ENCODE results near the gene MPLKIP. TPM values are rescaled to one million over a fixed set of nuclear protein-coding genes. Genes with fewer than 3 reads are reported as not detected.
"Not testable (repeated sequence)": the region's sequence is repeated elsewhere in the genome, so short reads cannot be mapped to it uniquely, and the experiment has no call there.

The MPLKIP gene
- total RNA-seq: 10 to 100 TPM; 36.8 to 38.1 TPM

- Mint-ChIP-seq H3K36me3 (peaks cover 13% of the 10 kb centered on the region), H3K9me3 (no peaks in the 10 kb centered on the region), H3K4me3 (peak within 1 kb of the TSS; percentile 92), H3K4me1 (peaks cover 29% of the 10 kb centered on the region), H3K27me3 (no peaks in the 10 kb centered on the region), H3K27ac (peak within 1 kb of the TSS; percentile 96)
- DNase-seq: peak; percentile 86
These were observed at the start of gene MPLKIP, which contains the start of gene SUGCT for GRCh38 chr7:40134428-40135316. Gene MPLKIP, minus strand, starts transcription at chr7:40134622. Its CDS starts 55 bp downstream, at chr7:40134567. Gene SUGCT, plus strand, starts transcription at chr7:40135005.

DNA sequence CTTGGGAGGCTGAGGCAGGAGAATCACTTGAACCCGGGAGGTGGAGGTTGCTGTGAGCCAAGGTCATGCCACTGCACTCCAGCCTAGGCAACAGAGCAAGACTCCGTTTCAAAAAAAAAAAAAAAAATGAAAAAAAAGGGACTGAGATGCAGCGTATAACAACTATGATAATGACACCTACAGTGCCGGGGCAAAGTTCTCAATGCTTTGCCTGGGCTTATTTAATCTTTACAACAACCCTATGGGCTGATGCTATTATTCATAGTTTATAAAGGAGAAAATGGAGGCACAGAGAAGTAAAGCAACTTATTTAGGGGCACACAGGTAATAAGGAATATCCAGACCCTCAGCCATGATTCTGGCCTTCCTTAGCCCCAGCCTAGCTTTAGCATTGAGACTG, 48.0 kb upstream of the MPLKIP start:
- no peak for DNase-seq
- Mint-ChIP-seq H3K27ac (no peak overlapping the region), H3K9me3 (no peaks in the 10 kb centered on the region), H3K4me3 (no peak overlapping the region), H3K27me3 (no peaks in the 10 kb centered on the region), H3K4me1 (no peaks in the 10 kb centered on the region), H3K36me3 (peaks cover 1% of the 10 kb centered on the region)

DNA sequence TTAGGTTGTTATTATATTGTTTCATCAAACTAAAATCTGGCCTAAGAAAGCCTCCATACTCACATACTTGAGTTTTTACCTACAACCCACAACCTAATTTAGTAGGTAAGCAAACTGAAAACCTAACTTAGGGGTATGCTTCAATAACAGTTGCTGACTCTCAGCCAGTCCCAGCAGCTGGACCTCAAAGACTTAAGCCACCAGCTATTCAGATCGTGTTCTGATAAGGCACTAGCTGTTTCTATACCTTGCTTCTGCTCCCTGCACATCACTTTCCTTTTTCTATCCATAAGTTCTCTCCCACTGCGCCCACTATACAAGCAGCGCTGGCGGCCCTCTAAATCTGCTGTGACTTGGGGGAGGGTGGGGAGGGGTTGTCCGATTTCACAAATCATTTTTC, 42.6 kb upstream of the MPLKIP start:
- no peak for DNase-seq
- Mint-ChIP-seq H3K27ac (no peak overlapping the region), H3K4me3 (no peak overlapping the region), H3K36me3 (no peaks in the 10 kb centered on the region), H3K4me1 (no peaks in the 10 kb centered on the region), H3K27me3 (no peaks in the 10 kb centered on the region), H3K9me3 (no peaks in the 10 kb centered on the region)

- H3K4me3 Mint-ChIP-seq: no peak overlapping the region
- H3K9me3 Mint-ChIP-seq: no peaks in the 10 kb centered on the region
- no peak for DNase-seq
- H3K36me3 Mint-ChIP-seq: no peaks in the 10 kb centered on the region
- no peak overlapping the region for H3K27ac Mint-ChIP-seq
- no peaks in the 10 kb centered on the region for H3K4me1 Mint-ChIP-seq
- no peaks in the 10 kb centered on the region for H3K27me3 Mint-ChIP-seq
These were observed 41.5 kb upstream of the MPLKIP start for GRCh38 chr7:40175725-40176510.

- H3K4me1 Mint-ChIP-seq, H3K9me3 Mint-ChIP-seq, H3K27ac Mint-ChIP-seq, H3K36me3 Mint-ChIP-seq, H3K4me3 Mint-ChIP-seq, H3K27me3 Mint-ChIP-seq, DNase-seq: not testable (repeated sequence)
These were observed 40.8 kb upstream of the MPLKIP start for GRCh38 chr7:40175256-40175655.

- H3K4me3 Mint-ChIP-seq, H3K9me3 Mint-ChIP-seq, H3K27me3 Mint-ChIP-seq, DNase-seq, H3K4me1 Mint-ChIP-seq, H3K27ac Mint-ChIP-seq, H3K36me3 Mint-ChIP-seq: not testable (repeated sequence)
These were observed 38.7 kb upstream of the MPLKIP start for GRCh38 chr7:40173121-40173520.

DNA sequence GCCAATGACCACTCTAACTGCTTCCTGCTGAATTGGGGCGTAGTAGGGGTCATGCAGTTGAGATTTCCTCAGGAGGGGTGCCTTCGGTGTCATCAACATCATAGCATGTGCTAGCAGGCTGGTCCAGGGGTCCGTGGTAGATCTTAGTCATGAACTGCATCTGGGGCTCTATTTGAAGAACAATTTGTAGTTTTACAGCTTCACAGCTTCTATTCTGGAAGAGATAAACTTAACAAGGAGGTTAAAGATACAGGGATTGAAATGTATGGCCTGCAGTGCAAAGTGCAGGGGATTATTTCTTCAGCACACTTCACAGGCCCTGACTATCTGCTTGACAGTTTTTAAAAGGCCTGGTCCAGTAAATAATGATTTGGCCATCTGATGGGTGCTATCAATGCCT, 33.8 kb upstream of the MPLKIP start:
- not testable (repeated sequence) for H3K4me1 Mint-ChIP-seq, H3K36me3 Mint-ChIP-seq, DNase-seq, H3K4me3 Mint-ChIP-seq, H3K27me3 Mint-ChIP-seq, H3K9me3 Mint-ChIP-seq, H3K27ac Mint-ChIP-seq

DNA sequence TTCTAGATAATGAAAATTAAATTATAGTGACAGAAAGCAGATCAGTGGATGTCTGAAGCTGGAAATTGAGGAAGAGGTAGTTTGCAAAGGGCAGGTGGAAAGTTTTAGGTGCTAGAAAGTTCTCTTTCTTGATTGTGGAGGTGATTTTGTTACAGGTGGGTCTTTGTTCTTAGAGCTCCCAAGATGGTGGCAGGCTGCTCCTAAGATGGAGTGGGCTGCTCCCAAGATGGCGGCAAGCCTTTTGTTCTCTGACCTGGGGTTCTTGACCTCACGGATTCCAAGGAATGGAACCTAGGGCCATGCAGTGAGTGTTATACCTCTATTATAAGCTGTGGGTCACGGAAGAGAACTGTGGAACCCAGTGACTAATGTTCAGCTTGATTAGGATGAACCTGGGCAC, 32.9 kb upstream of the MPLKIP start:
- H3K27me3 Mint-ChIP-seq: no peaks in the 10 kb centered on the region
- no peaks in the 10 kb centered on the region for H3K9me3 Mint-ChIP-seq
- H3K4me3 Mint-ChIP-seq: no peak overlapping the region
- no peak for DNase-seq
- no peaks in the 10 kb centered on the region for H3K4me1 Mint-ChIP-seq
- no peaks in the 10 kb centered on the region for H3K36me3 Mint-ChIP-seq
- no peak overlapping the region for H3K27ac Mint-ChIP-seq

DNA sequence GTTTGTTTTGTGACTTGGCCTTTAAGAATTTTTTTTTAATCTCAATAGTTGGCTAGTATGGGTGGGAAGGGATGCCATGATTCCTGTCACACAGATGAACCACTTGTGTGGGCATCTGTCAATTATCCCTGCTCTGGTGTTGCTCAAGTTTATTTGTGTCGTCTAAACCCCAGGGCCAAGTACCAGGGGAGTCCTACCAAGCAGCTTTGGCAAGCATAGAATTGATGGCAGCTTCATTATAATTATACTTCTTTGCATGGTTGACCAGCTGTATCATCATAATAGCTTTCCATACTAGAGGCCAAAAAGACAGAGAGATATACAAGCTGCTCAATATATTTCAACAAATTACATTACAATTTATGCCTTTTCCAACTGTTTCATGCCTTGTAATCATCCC, 30.8 kb upstream of the MPLKIP start:
- no peak for DNase-seq
- Mint-ChIP-seq H3K4me3 (no peak overlapping the region), H3K9me3 (no peaks in the 10 kb centered on the region), H3K27me3 (no peaks in the 10 kb centered on the region), H3K36me3 (no peaks in the 10 kb centered on the region), H3K4me1 (no peaks in the 10 kb centered on the region), H3K27ac (no peak overlapping the region)

- Mint-ChIP-seq H3K9me3 (no peaks in the 10 kb centered on the region), H3K4me1 (no peaks in the 10 kb centered on the region), H3K27ac (no peak overlapping the region), H3K27me3 (no peaks in the 10 kb centered on the region), H3K36me3 (no peaks in the 10 kb centered on the region), H3K4me3 (no peak overlapping the region)
- no peak for DNase-seq
These were observed 28.1 kb upstream of the MPLKIP start for GRCh38 chr7:40162516-40162915.

DNA sequence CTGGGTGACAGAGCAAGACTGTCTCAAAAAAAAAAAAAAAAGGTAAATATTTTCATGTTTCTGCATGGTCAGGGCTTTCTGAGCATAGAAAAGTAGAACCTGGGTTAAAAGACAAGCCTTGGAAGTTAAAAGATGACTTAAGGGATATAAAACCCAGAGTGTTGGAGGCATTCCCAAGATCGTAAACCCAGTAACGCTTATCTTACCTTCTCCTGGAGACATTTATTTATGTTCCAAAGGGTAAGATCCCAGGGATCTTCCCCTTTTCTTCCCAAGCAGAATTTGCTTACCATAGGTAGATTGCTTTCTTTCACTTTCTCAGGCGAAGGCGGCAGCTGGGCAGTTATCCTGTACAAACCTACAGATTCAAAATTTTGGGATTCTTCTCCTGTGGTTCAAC, 22.6 kb upstream of the MPLKIP start:
- DNase-seq: no peak
- no peaks in the 10 kb centered on the region for H3K36me3 Mint-ChIP-seq
- H3K27ac Mint-ChIP-seq: no peak overlapping the region
- no peak overlapping the region for H3K4me3 Mint-ChIP-seq
- no peaks in the 10 kb centered on the region for H3K4me1 Mint-ChIP-seq
- no peaks in the 10 kb centered on the region for H3K27me3 Mint-ChIP-seq
- H3K9me3 Mint-ChIP-seq: no peaks in the 10 kb centered on the region

DNA sequence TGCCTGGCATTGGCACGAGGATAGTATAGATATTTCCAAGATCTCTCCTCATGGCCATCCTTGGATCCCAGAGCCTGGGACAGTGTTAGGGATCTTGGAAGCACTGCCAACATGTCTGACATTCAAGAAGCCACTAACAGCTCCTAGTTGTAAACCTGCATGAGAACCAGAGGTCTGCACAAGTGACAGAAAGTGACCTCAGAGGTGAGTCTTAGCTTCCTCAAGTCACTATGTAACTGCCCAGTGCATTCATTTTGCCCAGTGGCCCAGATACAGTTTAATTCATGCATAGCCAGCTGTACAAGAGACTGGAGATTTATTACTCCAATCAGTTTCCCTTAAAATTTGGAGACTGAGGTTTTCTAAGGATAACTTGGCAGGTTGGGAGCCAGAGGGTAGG, 17.1 kb upstream of the MPLKIP start:
- no peak overlapping the region for H3K4me3 Mint-ChIP-seq
- no peaks in the 10 kb centered on the region for H3K4me1 Mint-ChIP-seq
- H3K36me3 Mint-ChIP-seq: peaks cover 5% of the 10 kb centered on the region
- no peaks in the 10 kb centered on the region for H3K9me3 Mint-ChIP-seq
- DNase-seq: no peak
- no peak overlapping the region for H3K27ac Mint-ChIP-seq
- peaks cover 3% of the 10 kb centered on the region for H3K27me3 Mint-ChIP-seq

DNA sequence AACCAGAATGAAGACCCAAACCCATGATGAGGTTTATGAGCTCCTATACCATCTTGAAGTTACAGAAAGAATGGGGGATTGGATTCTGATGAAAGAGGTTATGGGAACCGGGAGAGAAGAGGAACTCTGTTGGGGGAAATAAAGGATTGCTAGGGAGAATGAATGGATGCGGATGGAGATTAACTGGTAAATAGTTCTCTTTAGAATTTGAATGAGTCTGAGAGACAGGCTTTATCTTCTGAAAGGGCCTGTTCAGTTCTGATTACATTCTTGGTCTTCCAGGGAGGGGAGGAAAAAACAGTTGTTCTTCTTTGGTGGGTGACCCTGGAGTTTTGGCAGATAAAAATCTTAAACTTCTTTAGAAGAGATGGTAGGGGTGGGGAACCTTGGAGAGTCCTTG, 14.2 kb upstream of the MPLKIP start:
- Mint-ChIP-seq H3K36me3 (peaks cover 5% of the 10 kb centered on the region), H3K27ac (no peak overlapping the region), H3K27me3 (peaks cover 3% of the 10 kb centered on the region), H3K4me1 (peaks cover 3% of the 10 kb centered on the region), H3K4me3 (no peak overlapping the region), H3K9me3 (no peaks in the 10 kb centered on the region)
- DNase-seq: no peak

DNA sequence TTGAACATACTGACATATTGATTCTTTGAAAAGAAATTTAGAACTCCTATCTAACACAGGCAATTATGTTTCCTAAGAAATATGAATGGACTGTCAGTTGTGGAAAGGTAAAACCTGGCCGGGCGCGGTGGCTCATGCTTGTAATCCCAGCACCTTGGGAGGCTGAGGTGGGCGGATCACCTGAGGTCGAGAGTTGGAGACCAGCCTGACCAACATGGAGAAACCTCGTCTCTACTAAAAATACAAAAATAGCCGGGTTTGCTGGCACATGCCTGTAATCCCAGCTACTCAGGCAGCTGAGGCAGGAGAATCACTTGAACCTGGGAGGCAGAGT, 13.8 kb upstream of the MPLKIP start:
- not testable (repeated sequence) for H3K36me3 Mint-ChIP-seq, H3K27ac Mint-ChIP-seq, H3K9me3 Mint-ChIP-seq, H3K27me3 Mint-ChIP-seq, DNase-seq, H3K4me1 Mint-ChIP-seq, H3K4me3 Mint-ChIP-seq

GRCh38 chr7:40147371-40148246, 13.2 kb upstream of the MPLKIP start:
- DNase-seq: no peak
- H3K4me1 Mint-ChIP-seq: peaks cover 3% of the 10 kb centered on the region
- H3K4me3 Mint-ChIP-seq: no peak overlapping the region
- H3K27me3 Mint-ChIP-seq: peaks cover 3% of the 10 kb centered on the region
- H3K27ac Mint-ChIP-seq: no peak overlapping the region
- no peaks in the 10 kb centered on the region for H3K9me3 Mint-ChIP-seq
- peaks cover 5% of the 10 kb centered on the region for H3K36me3 Mint-ChIP-seq

Data from activated naive CD8-positive, alpha-beta T cell treated with anti-CD3 and anti-CD28 coated beads for 36 hours (primary cell).